Left renal cortex interstitium (tissue), 4 donors: ENCODE data around the gene TNF. TPM values are rescaled to one million over a fixed set of nuclear protein-coding genes. Genes with fewer than 3 reads are reported as not detected.
A peak's percentile ranks its signal among the peaks of the same experiment; 100 is the strongest.

Experiments used
- DNase-seq, 4 donors: peaks; one replicate each; pipeline ENCODE4 v3.0.0-alpha.2; 2013; ENCODE audit warnings: low read depth in 4 of 4, low spot score in 2 of 4, missing footprints in 1 of 4
- polyA plus RNA-seq, 4 donors: library from polyadenylated mRNA; unstranded; fragments of 120-200 nt; gene quantifications; one replicate each; pipeline ENCODE4 v1.2.1, GENCODE V29; 2013; ENCODE audit not compliant: insufficient read length in 4 of 4

Gene TNF
- polyA plus RNA-seq: under 1 TPM in 1 of 4 donors, not detected in 3; 0.49 TPM

DNA sequence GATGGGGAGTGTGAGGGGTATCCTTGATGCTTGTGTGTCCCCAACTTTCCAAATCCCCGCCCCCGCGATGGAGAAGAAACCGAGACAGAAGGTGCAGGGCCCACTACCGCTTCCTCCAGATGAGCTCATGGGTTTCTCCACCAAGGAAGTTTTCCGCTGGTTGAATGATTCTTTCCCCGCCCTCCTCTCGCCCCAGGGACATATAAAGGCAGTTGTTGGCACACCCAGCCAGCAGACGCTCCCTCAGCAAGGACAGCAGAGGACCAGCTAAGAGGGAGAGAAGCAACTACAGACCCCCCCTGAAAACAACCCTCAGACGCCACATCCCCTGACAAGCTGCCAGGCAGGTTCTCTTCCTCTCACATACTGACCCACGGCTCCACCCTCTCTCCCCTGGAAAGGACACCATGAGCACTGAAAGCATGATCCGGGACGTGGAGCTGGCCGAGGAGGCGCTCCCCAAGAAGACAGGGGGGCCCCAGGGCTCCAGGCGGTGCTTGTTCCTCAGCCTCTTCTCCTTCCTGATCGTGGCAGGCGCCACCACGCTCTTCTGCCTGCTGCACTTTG lies at the start of gene TNF:
TSS of gene TNF (plus strand) at position 231 of the 567 bp plus-strand sequence. CDS start at position 408, 177 bp downstream.
- DNase-seq: no peak

- DNase-seq: no peak
Observed at GRCh38 chr6:31525932-31526591, 49.3 kb upstream of the TNF start.

GRCh38 chr6:31528307-31528777 lies 47.0 kb upstream of the TNF start:
- DNase-seq: no peak

GRCh38 chr6:31528821-31529328 lies 46.5 kb upstream of the TNF start, which contains the start of gene MCCD1:
Gene MCCD1 (plus strand): TSS chr6:31528962. CDS start chr6:31529015, 53 bp downstream.
- no peak for DNase-seq

GRCh38 chr6:31529329-31530150 lies 45.8 kb upstream of the TNF start:
- DNase-seq: no peak

- DNase-seq: no peak
Observed at GRCh38 chr6:31530659-31531058, 44.7 kb upstream of the TNF start.

GRCh38 chr6:31531162-31531561 lies 44.2 kb upstream of the TNF start:
- DNase-seq: no peak

DNA sequence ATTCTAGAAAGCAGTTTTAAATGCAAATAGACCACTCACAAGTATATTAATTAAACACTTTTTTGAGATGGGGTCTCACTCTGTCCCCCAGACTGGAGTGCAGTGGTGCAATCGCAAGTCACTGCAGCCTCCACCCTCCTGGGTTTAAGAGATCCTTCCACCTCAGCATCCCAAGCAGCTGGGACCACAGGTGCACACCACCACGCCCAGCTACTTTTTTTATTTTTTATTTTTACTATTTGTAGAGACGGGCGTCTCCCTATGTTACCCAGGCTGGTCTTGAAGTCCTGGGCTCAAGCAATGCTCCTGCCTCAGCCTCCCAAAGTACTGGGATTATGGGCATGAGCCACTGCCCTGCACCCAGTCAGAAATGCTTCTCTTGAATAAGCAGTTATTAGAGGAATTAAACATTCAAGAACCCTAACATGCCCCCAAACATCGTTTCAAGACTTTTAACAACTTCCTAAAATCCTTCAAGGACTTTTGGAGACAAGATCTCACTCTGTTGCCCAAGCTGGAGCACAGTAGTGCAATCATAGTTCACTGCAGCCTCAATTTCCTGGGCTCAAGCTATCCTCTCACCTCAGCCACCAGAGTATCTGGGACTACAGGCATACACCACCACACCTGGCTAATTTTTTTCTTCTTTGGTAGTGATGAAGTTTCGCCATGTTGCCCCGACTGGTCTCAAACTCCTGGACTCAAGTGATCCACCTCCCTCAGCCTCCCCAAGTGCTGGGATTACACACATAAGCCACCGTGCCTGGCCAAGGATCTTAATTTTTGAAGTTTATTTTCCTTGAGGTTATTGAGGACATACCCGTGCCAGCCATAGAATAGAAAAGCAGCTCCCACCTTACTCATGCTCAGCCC lies 43.4 kb upstream of the TNF start:
- DNase-seq: no peak

GRCh38 chr6:31532644-31533454 lies 42.5 kb upstream of the TNF start:
- DNase-seq: no peak

GRCh38 chr6:31533455-31533841 lies 41.9 kb upstream of the TNF start:
- DNase-seq: no peak

DNA sequence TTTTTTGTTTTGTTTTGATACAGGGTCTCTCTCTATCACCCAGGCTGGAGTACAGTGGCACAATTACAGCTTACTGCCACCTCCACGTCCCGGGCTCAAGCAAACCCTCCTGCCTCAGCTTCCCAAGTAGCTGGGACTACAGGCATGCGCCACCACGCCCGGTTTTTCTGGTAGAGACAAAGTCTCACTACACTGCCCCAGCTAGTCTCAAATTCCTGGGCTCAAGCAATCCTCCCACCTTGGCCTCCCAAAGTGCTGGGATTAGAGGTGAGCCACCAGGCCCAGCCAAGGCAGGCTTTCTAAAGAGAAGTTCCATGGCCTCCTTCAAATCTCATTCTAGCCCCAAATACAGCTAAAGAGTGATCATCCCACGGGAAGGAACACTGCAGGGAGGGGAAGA lies 41.4 kb upstream of the TNF start:
- no peak for DNase-seq

DNA sequence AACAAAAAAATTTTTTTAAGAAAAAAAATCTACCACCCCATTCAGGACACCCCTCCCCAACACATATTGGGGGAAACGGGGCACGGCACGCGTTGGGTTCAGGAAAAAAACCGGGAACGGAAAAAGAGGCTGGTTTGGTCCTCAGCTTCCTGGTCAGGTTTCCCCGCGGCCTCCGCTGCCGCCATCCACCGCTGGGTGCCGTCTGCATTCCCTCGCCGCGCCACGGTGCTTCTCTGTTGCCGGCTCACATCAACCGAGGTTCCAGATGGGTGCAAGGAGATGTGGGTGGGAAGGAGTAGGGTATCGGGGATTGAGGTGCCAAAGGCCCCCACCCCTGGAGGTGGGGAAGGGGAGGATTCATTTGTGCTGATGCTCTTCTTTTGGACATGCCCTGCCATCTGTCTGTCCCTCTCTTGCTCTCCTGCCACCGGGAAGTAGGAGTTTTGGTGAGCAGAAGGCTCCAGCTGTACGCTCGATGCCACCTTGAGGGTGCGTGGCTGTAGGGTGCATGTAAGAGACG lies 40.8 kb upstream of the TNF start:
- DNase-seq: no peak

- DNase-seq: no peak
Observed at GRCh38 chr6:31535538-31536324, 39.6 kb upstream of the TNF start.

GRCh38 chr6:31538805-31539400 lies 36.5 kb upstream of the TNF start:
- no peak for DNase-seq

DNA sequence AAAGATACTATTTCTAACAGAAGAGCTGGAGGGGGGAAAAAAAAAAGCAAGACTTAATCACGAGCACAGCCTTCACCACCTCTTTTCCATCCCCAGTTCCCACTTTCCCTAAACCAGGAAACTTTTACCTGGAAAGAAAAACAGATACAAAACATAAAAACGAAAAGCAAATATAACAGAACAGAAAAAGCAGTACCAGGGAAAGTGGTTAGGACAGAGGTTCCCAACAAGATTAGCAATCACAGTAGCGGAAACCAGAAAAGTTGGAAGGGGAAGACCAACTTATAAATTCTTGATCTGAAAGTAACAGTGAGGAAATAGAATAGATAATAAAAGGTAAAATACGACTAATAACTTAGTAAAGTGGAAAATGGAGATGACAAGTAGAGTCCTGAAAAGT lies 34.7 kb upstream of the TNF start:
- no peak for DNase-seq

- DNase-seq: peak in 3 of 4 donors; percentile 22 to 38 (median 24)
Observed at GRCh38 chr6:31541059-31541657, 34.2 kb upstream of the TNF start.

- DNase-seq: peak; percentile 95 to 99 (median 96)
Observed at GRCh38 chr6:31541658-31542521, 33.5 kb upstream of the TNF start, which contains the start of gene DDX39B. Gene DDX39B (minus strand): TSS chr6:31542003. CDS start chr6:31540532, 1,471 bp downstream.
